Endothelial cell of umbilical vein (primary cell): ENCODE measurements around the gene MEPE. TPM values are rescaled to one million over a fixed set of nuclear protein-coding genes. Genes with fewer than 3 reads are reported as not detected.

ENCODE experiments used
- BruUV-seq: library from RNA; stranded (reverse); fragments of 400-500 nt; replicated peaks from 2 replicates; lab custom pipeline; 2021; lab: Mats Ljungman, UMichigan
- CTCF ChIA-PET: fragments of 300-600, 350-600 bp; sonication (Branson Sonifier 250); formaldehyde crosslinking; loops from one replicate; lab custom pipeline; 2021; ENCODE audit warnings: antibody characterized with exemption, inconsistent platforms; lab: Charles Lee
- POLR2A ChIA-PET: fragments of 300-600, 350-600 bp; sonication (Branson Sonifier 250); formaldehyde crosslinking; loops from one replicate; lab custom pipeline; 2021; ENCODE audit warnings: antibody characterized with exemption, inconsistent platforms; lab: Charles Lee
- DNase-seq: peaks from one replicate; pipeline ENCODE4 v3.0.0-alpha.2; 2011; ENCODE audit warnings: low read depth, low spot score
- FAIRE-seq: peaks from 2 replicates; lab custom pipeline; 2011; peaks lifted over from hg19 to GRCh38; lab: Jason Lieb, UNC
- H2AFZ ChIP-seq: 2 replicates; pipeline ENCODE4 v1.6.0; 2012; ENCODE audit warnings: low read depth, low read length, control low read depth, inconsistent platforms
- H3K27ac ChIP-seq: 2 replicates; pipeline ENCODE4 v1.5.1; 2011; ENCODE audit warnings: low read depth, mild to moderate bottlenecking, control low read depth, low read length, moderate library complexity; ENCODE audit not compliant: insufficient read depth
- H3K27me3 ChIP-seq, 2 experiments: 2 replicates each; pipeline versions ENCODE4 v1.6.0 to v1.6.1; 2011; ENCODE audit warnings: low read length in 2 of 2, mixed read lengths in 1 of 2; ENCODE audit not compliant: control insufficient read depth in 2 of 2, insufficient read depth in 2 of 2
- H3K36me3 ChIP-seq, 2 experiments: 2 replicates in 1 of 2; 3 replicates in 1 of 2; pipeline ENCODE4 v1.5.1; 2011; ENCODE audit warnings: low read length in 2 of 2, mild to moderate bottlenecking in 1 of 2, moderate library complexity in 1 of 2; ENCODE audit not compliant: control insufficient read depth in 2 of 2, insufficient read depth in 2 of 2; ENCODE audit errors: extremely low read depth in 1 of 2
- H3K4me1 ChIP-seq: 3 replicates; pipeline ENCODE4 v1.5.1; 2011; ENCODE audit warnings: mild to moderate bottlenecking, low read length; ENCODE audit not compliant: control insufficient read depth, insufficient read depth; ENCODE audit errors: extremely low read depth
- H3K4me2 ChIP-seq: 2 replicates; pipeline ENCODE4 v1.6.1; 2011; ENCODE audit warnings: low read length, control low read depth, mixed read lengths; ENCODE audit not compliant: insufficient read depth
- H3K4me3 ChIP-seq, 3 experiments: fragments of 200-600 bp in 1 of 3; sonication (generic), shearing (Covaris generic) in 1 of 3; replicated peaks in 1 of 3; 2 replicates each; pipeline ENCODE4 v1.5.1; 2011 to 2016; ENCODE audit warnings: control low read depth in 3 of 3, low read length in 3 of 3, mild to moderate bottlenecking in 2 of 3, inconsistent platforms in 1 of 3, low read depth in 1 of 3, moderate library complexity in 1 of 3; ENCODE audit not compliant: insufficient read depth in 1 of 3
- H3K79me2 ChIP-seq: 2 replicates; pipeline ENCODE4 v1.6.0; 2012; ENCODE audit warnings: low read length, inconsistent platforms; ENCODE audit not compliant: control insufficient read depth, insufficient read depth
- H3K9ac ChIP-seq: replicated peaks from 2 replicates; pipeline ENCODE3; 2011; ENCODE audit warnings: low read length, control low read depth; ENCODE audit not compliant: insufficient read depth; ENCODE audit errors: extremely low read depth
- H3K9me1 ChIP-seq: replicated peaks from 3 replicates; pipeline ENCODE4 v1.6.0; 2011; ENCODE audit warnings: mild to moderate bottlenecking, low read length; ENCODE audit not compliant: control insufficient read depth, insufficient read depth; ENCODE audit errors: extremely low read depth
- H3K9me3 ChIP-seq: replicated peaks from 2 replicates; pipeline ENCODE4 v1.5.1; 2012; ENCODE audit warnings: low read length, inconsistent platforms; ENCODE audit not compliant: control insufficient read depth, insufficient read depth
- H4K20me1 ChIP-seq: replicated peaks from 2 replicates; pipeline ENCODE3; 2011; ENCODE audit warnings: mild to moderate bottlenecking, low read length; ENCODE audit not compliant: control insufficient read depth, insufficient read depth; ENCODE audit errors: extremely low read depth
- EZH2 ChIP-seq: IDR thresholded peaks from 2 replicates; pipeline ENCODE4 v1.6.1; 2012; ENCODE audit warnings: borderline replicate concordance, low read depth, mild to moderate bottlenecking, moderate library complexity, low read length, inconsistent platforms; ENCODE audit not compliant: severe bottlenecking
- FOS ChIP-seq: IDR thresholded peaks from 2 replicates; pipeline ENCODE4 v1.6.1; 2011; ENCODE audit warnings: mild to moderate bottlenecking, low read length, moderate library complexity, borderline replicate concordance; ENCODE audit not compliant: insufficient read depth
- GATA2 ChIP-seq: IDR thresholded peaks from 2 replicates; pipeline ENCODE4 v1.7.0; 2011; ENCODE audit warnings: low read depth, mild to moderate bottlenecking, moderate library complexity, mixed read lengths, low read length; ENCODE audit not compliant: insufficient read length, insufficient read depth
- JUN ChIP-seq: IDR thresholded peaks from 2 replicates; pipeline ENCODE4 v1.6.1; 2011; ENCODE audit warnings: borderline replicate concordance, low read depth; ENCODE audit not compliant: insufficient read length, insufficient read depth
- MAX ChIP-seq: IDR thresholded peaks from 2 replicates; pipeline ENCODE4 v1.6.1; 2011; ENCODE audit not compliant: insufficient read depth, insufficient read length
- MYC ChIP-seq: IDR thresholded peaks from one replicate; pipeline ENCODE4 v1.6.1; 2011; ENCODE audit warnings: mild to moderate bottlenecking, low read depth, low read length
- POLR2A ChIP-seq: IDR thresholded peaks from 2 replicates; pipeline ENCODE4 v1.6.1; 2012; ENCODE audit warnings: low read depth, mild to moderate bottlenecking, control low read depth, low read length
- POLR2AphosphoS5 ChIP-seq: IDR thresholded peaks from 2 replicates; pipeline ENCODE4 v1.6.1; 2012; ENCODE audit warnings: low read depth, mild to moderate bottlenecking, control low read depth, low read length, moderate library complexity; ENCODE audit not compliant: insufficient read depth
- dilution Hi-C: fragments of 300-500 bp; cut with MboI; formaldehyde crosslinking; loops from one replicate; pipeline ENCODE4 v1.15.0; 2019; ENCODE audit warnings: low sequenced_read_pairs; ENCODE audit not compliant: extremely low pct_ligation_motif_present
- intact Hi-C: fragments of 100-400 bp; cut with micrococcal nuclease; formaldehyde crosslinking; loops from one replicate; pipeline ENCODE4 v1.10.0; 2022
- polyA plus RNA-seq, 4 experiments: library from polyadenylated mRNA; depleted of rRNA in 3 of 4; stranded (reverse) in 3 of 4; unstranded in 1 of 4; fragments of >200 nt; gene quantifications; 2 replicates each; pipeline versions ENCODE4 v1.2.1 to v1.2.3, GENCODE V29; 2011 to 2012; ENCODE audit warnings: missing spikeins in 1 of 4
- total RNA-seq: library from RNA; stranded (reverse); gene quantifications from 2 replicates; pipeline ENCODE4 v1.2.3, GENCODE V29; 2021
- TF ChIP-seq, protein P1 (sequence below), 2 donors: IDR thresholded peaks; 1 replicate in 1 of 2; 2 replicates in 1 of 2; pipeline ENCODE4 v1.5.1; 2011; ENCODE audit warnings: low read length in 2 of 2, mild to moderate bottlenecking in 2 of 2, moderate library complexity in 2 of 2, control low read depth in 1 of 2, inconsistent platforms in 1 of 2, low read depth in 1 of 2; ENCODE audit not compliant: insufficient read depth in 1 of 2; ENCODE audit errors: extremely low read depth in 1 of 2

MEPE gene
- total and polyA plus RNA-seq, 2 donors (not counting 3 experiments of a cell fraction or from before 2014, with no cell fraction given) = not detected

DNA sequence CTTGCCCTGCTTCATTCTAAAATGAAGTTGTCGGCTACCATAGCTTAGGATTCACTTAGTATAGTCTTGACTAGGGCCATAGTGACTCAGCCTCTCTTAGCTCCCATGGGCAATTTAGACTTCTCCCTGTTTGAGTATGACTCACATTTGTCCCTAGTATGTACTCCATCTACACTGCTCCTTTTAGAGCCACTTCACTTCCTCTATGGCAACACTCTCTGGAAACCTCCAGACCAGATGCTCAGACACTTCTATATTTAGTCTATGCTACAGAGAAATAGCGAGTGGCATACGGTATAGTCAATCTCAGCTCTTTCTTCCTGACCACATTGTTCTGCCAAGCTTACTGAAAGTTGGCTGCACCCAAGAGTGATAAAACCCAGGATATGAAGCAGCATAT lies 11.2 kb downstream of the MEPE start:
- Histone ChIP-seq H3K9me1 (no peaks in the 10 kb centered on the region), H3K27ac (peak overlapping the region; percentile 3), H3K4me3 (no peak overlapping the region), H4K20me1 (no peaks in the 10 kb centered on the region), H3K9ac (no peak overlapping the region), H3K36me3 (no peaks in the 10 kb centered on the region), H3K79me2 (no peaks in the 10 kb centered on the region), H3K9me3 (no peaks in the 10 kb centered on the region), H2AFZ (peak overlapping the region; percentile 11), H3K4me1 (peaks cover 8% of the 10 kb centered on the region), H3K27me3 (peaks cover 2 to 3% of the 10 kb centered on the region in 2 experiments), H3K4me2 (peak overlapping the region; percentile 35)
- ChIA-PET CTCF (interaction anchor here (0.9 to 3.5 kb wide), 5 partner anchors 9 to 302 kb away, joined by 3 to 27 read pairs (median 4); no protein-coding TSS in a partner anchor), POLR2A (no interaction called here)
- TF ChIP-seq POLR2A (no peak), POLR2AphosphoS5 (no peak), GATA2 (no peak), EZH2 (no peak), JUN (peak; percentile 66), MYC (no peak), FOS (peak; percentile 79), MAX (no peak)
- TF ChIP-seq, protein P1, sequence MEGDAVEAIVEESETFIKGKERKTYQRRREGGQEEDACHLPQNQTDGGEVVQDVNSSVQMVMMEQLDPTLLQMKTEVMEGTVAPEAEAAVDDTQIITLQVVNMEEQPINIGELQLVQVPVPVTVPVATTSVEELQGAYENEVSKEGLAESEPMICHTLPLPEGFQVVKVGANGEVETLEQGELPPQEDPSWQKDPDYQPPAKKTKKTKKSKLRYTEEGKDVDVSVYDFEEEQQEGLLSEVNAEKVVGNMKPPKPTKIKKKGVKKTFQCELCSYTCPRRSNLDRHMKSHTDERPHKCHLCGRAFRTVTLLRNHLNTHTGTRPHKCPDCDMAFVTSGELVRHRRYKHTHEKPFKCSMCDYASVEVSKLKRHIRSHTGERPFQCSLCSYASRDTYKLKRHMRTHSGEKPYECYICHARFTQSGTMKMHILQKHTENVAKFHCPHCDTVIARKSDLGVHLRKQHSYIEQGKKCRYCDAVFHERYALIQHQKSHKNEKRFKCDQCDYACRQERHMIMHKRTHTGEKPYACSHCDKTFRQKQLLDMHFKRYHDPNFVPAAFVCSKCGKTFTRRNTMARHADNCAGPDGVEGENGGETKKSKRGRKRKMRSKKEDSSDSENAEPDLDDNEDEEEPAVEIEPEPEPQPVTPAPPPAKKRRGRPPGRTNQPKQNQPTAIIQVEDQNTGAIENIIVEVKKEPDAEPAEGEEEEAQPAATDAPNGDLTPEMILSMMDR (IDR thresholded peaks at IDR 0.05; ENCODE audit: extremely low read depth in 1 of 2, insufficient read depth in 1 of 2, low read depth in 1 of 2, low read length in 2 of 2) = no peak
- no TSS peak for BruUV-seq
- intact Hi-C loops = loop anchor here (1.0 kb wide), 1 partner anchor 612 kb away; no protein-coding TSS in a partner anchor
- dilution Hi-C loops = no loop called here
- peak; percentile 52 for DNase-seq
- FAIRE-seq = peak; percentile 60
